Activated CD4-positive, alpha-beta T cell treated with anti-CD3 and anti-CD28 coated beads for 24 hours (primary cell): Measurements from ENCODE around the gene SAPCD2.

ENCODE experiments used
- DNase-seq, 2 donors: peaks; one replicate each; pipeline ENCODE4 v3.0.0-alpha.2; 2020; ENCODE audit warnings: low read depth in 2 of 2

The SAPCD2 gene

DNA sequence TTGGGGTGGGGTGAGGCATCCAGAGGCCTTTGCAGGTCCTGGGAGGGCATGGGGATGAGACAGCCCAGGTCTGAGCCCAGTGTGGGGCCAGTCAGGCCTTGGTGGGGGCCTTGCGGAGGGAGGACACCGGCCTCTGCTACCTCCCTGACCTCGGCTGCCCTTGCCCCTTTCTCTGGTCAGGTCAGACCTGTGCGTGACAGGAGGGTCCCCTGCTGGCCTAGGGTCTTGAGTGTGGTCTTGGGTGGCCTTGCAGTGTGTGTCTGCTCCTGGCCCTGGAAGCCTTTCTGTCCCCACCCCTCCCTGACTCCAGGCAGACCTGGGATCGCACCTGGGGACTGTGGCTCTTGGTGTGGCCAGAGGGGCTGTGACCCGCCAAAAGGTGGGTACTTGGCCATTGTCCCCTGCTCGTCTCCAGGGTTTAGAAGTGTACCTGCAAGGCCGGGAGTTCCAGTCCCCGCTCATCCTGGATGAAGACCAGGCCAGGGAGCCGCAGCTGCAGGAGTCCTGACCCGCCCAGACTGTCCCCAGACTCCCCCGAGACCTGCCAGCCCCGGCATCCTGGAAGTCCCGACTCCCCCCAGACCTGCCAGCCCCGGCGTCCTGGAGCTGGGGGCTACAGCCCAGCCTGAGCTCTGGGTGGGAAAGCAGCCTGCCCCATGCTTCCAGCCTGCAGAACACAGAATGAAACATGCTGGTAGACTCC is 12.0 kb upstream of the SAPCD2 start:
- no peak for DNase-seq

DNA sequence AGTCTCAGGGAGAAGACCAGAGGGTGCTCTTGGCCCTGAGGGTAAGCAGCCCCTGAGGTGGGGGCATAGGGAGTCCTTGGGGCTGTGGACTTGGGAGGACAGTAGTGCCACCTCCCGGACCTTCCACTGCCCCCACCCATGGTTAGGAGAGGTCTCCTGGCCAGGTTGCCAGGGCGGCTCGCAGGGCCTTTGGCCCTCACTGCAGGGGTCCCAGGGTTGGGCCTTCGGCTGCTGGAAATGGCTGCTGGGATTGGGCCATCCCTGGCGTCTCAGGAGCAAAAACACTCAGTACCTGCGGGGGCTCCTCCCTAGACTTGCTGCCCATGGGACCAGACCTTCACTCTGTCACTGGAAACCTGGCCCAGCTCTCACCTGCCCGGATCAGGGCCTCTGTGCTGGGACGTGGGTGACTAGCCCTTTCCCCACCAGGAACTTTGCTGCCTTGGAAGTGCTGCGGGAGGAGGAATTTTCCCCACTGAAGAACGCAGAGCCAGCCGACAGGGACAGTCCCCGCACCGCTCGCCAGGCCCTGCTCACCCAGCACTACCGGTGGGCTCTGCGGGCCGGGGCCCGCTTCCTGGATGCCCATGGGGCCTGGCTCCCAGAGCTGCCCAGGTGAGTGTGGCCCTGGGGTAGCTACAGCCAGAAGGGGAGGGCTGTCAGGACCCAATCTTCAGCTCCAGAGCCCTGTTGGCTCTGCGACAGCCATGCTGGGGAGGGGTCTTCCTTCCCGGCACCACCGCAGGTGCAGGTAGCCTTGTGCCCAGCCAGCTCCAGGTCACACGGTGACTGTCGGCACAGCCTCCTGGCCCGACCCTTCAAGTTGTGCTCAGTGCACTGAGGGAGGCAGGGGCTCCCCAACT is 10.1 kb upstream of the SAPCD2 start:
- DNase-seq, result no peak

DNA sequence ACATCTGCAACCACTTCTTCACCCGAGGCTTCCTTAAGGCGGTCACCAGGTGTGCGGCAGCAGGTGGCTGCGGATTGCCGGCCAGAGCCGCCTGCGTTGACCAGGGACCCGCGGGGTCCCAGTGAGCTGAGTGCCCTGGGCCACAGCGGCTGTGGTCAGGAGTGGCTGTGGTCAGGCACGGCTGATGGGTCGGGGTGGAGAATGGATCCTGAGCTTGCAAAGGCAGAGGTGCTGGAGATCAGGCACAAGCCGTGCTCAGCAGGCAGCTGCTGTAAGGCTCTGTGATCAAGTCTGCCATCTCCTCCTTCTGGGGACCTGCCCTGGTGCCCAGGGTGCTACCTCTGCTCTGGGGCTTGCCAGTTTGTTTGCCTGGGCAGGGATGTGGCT is 9.0 kb upstream of the SAPCD2 start:
- no peak for DNase-seq

DNA sequence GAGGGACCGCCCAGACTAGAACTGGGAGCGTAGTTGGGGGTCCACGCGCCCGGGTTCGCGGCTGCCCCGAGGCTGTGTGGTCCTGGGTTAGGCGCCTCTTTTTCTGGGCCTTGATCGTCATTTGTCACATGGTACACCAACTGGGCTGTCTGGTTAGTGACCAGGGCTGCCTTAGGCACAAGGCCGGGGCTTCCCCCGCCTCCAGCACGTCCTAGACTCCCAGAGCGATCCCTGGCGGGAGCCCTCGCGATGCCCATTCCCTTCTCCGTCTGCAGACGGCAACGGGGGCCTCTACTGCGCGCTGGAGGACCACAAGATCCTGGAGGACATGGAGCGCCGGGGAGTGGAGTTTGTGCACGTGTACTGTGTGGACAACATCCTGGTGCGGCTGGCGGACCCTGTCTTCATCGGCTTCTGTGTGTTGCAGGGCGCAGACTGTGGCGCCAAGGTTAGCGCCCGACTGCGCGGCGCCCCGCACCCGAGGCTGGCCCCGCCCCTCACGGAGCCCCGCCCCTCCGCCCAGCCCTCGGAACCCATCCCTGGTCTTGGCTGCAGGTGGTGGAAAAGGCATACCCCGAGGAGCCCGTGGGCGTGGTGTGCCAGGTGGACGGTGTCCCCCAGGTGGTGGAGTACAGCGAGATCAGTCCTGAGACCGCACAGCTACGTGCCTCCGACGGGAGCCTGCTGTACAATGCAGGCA is 8.5 kb upstream of the SAPCD2 start:
- DNase-seq, result no peak

DNA sequence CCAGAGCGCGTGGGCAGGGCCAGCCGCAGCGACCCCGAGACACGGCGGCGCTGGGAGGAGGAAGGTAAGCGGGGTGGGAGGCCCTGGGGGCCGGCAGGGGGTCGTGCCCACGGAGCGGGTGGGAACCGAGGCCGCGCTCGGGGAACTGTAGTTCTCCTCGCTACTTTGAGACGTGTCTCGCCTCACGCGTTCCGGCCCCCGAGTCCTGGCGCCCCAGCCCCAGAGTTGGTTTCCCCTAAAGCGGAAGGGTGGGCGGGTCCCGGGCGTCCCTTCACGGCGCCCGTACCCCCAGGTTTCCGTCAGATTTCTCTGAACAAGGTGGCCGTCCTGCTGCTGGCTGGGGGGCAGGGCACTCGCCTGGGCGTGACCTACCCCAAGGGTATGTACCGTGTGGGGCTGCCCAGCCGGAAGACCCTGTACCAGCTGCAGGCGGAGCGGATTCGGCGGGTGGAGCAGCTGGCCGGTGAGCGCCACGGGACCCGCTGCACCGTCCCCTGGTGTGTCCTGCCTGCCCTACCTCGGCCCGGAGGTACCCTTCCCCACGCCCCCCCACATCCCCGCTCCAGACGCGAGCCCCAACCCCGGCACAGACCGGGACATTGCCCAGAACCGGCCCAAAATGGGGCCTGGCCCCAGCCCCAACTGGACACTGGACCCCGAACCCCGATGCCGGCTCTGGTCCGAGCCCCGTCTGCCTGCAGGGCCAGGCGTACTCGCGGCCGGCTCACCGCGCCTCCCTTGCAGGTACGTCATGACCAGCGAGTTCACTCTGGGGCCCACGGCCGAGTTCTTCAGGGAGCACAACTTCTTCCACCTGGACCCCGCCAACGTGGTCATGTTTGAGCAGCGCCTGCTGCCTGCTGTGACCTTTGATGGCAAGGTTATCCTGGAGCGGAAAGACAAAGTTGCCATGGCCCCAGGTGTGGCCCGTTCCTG is 7.7 kb upstream of the SAPCD2 start:
- DNase-seq, result peak in 1 of 2 donors; percentile 31

DNA sequence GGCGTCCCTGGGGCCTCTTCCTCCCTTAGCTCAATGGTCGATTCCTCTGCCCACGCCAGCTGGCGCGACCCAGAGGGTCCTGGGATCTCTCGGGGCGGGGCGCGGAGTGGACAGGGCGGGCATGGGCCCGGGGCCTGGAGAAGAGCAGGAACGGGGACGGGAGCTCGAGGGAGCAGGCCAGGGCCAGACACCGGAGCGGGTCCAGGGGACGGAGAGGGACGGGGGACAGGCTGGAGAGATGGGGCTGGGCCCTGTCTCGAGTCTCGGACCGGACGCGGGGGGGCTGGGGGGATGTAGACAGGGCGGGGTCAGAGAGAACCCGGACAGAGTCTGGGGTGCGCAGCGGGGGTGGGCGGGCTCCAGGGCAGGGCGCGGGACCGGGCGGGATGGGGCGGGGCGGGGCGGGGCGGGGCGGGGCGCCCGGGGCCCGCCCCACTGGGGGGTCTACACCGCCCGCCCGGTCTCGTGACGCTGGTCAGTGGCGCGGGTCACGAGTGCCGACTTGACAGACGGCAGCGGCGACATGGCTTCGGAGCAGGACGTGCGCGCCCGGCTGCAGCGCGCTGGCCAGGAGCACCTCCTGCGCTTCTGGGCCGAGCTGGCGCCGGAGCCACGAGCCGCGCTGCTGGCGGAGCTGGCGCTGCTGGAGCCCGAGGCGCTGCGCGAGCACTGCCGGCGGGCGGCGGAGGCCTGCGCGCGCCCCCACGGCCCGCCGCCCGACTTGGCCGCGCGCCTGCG is 6.8 kb upstream of the SAPCD2 start, which contains the start of gene UAP1L1:
UAP1L1 (plus strand) TSS at position 508 of the 738 bp plus-strand sequence; CDS start at position 524, 16 bp downstream.
- DNase-seq, result peak in 1 of 2 donors; percentile 37

DNA sequence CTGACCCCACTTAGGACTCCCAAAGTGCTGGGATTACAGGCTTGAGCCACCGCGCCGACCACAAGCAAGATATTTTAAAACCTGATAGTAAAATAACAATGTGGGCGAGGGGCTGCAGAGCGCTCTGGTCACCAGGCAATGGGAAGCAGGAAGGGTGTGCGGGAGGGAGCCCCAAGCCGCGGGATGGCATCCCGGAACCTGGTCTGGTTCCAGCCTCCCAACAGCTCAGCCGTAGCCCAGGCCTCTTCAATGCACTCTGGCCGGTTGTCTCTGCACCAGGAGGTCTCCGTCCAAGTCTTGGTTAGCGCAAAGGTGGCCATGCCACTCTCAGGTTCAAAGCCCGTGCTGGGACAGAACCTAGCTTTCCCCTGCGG is 6.3 kb upstream of the SAPCD2 start:
- DNase-seq, result no peak

DNA sequence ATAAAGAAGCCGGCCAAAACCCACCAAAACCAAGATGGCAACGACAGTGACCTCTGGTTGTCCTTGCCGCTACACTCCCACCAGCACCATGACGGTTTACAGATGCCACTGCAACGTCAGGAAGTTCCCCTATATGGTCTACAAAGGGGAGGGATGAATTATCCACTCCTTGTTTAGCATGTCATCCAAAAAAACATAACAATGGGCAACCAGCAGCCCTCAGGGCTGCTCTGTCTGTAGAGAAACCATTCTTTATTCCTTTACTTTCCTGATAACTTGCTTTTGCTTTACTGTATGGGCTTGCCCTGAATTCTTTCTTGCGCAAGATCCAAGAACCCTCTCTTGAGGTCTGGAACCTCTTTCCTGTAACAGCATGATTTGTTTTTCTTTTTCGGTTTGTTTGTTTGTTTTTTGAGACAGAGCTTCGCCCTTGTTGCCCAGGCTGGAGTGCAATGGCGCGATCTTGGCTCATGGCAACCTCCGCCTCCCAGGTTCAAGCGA is 5.0 kb upstream of the SAPCD2 start:
- DNase-seq, result no peak

DNA sequence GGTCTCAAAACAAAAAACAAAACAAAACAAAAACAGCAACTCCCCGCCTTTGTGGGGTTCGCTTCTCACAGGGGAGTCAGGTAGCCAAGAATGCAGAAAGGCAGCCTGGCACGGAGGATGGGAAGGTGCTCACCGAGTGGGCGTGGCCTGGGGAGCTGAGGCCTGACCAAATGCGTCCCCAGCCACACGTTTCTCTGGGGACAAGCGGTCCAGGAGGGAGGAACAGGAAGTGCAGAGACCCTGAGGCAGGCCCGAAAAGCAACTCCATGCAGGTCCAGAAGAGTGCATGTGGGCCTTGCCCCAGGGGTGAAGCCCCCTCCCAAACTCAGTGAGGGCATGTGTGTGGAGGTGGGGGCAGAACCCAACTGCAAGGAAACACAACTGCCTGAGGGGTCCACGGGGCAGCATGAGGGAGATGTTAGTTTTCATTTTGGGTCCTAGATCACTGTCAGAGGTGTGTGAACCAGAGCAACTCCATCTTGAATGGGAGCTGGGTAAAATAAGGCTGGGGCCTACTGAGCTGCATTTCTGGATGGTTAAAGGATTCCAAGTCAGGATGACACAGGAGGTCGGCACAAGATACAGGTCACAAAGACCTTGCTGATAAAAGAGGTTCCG is 4.4 kb upstream of the SAPCD2 start:
- DNase-seq, result no peak

DNA sequence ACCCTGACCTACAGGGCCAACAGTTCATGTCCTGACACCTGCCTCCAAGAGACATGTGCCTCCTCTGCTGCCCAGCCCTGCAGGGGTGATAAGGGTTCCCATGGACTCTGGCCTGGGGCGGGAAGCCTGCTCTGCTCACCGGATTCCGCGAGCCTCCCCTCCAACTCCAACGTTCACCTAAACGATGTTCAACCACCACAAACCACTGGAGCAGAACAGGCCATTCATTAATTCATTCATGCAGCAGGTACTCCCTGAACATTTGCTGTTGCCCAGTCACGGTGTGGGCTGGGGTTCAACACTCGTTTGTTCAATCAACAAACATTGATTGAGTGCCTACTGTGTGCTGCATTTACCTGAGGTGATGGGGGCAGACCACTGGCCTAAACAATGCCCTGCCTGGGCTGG is 3.6 kb upstream of the SAPCD2 start:
- DNase-seq, result no peak

DNA sequence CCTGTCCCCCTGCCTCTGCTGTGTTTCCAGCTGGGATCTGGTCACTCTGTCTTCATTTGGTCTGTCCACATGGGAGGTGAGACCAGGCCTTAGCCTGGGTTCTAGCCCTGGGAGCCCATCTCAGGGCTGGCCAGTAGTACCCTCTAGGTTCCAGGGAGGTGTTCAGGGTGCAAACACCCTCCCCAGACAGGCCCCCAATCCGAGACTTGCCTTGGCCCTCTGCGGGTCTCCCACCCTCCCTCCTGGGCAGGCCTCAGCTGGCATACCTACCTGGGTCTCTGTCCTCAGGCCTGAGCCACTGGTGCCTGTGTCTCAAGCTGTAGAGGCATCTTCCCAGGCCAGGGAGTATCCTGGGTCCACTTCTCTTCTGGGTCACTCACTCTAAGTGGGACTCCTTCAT is 925 bp upstream of the SAPCD2 start:
- DNase-seq, result no peak

DNA sequence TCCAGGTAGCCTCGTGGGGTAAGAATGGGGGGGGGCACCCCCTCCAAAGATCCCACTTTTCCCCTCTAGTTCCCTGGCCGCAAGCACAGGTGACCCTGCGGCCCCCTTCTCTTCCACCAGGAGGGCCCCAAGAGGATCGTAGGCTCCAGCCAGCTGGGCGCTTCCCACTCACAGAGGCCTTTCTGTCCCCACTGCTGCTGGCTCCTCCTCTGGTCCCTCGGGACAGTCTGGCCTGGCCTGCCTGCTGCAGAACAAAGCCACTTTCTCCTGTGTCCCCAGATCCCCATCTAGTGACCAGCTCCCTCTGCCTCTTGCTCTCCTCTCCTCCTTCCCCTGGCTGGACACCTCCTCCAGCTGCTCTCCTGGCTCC is 534 bp upstream of the SAPCD2 start:
- DNase-seq, result no peak

DNA sequence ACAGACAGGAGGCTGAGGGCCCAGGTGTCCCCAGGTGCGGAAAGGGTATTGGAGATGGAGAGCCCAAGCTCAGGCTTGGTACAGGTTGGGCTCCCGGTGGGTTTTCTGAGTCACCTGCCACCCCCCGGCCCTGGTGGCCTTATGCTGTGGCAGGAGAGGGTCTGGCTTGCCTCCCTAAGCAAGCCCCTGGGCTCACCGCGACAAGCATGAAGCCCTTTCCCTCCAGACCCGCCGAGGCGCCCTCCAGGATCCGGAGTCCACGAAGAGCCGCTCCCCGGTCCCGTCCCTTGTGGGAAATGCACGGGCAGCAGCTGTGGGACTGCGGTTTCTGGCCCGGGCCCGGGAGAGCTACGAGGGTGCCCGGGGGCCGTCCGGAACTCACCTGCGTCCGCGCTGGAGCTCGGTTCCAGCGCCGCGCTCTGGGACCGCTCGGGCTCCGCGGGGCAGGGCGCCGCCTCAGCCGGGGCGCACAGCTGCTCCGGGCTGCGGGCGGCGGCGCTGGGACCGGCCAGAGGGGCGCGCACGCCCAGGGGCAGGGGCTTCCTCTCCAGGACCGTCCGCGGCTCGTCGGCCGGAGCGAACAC is 757 bp downstream of the SAPCD2 start:
- no peak for DNase-seq

DNA sequence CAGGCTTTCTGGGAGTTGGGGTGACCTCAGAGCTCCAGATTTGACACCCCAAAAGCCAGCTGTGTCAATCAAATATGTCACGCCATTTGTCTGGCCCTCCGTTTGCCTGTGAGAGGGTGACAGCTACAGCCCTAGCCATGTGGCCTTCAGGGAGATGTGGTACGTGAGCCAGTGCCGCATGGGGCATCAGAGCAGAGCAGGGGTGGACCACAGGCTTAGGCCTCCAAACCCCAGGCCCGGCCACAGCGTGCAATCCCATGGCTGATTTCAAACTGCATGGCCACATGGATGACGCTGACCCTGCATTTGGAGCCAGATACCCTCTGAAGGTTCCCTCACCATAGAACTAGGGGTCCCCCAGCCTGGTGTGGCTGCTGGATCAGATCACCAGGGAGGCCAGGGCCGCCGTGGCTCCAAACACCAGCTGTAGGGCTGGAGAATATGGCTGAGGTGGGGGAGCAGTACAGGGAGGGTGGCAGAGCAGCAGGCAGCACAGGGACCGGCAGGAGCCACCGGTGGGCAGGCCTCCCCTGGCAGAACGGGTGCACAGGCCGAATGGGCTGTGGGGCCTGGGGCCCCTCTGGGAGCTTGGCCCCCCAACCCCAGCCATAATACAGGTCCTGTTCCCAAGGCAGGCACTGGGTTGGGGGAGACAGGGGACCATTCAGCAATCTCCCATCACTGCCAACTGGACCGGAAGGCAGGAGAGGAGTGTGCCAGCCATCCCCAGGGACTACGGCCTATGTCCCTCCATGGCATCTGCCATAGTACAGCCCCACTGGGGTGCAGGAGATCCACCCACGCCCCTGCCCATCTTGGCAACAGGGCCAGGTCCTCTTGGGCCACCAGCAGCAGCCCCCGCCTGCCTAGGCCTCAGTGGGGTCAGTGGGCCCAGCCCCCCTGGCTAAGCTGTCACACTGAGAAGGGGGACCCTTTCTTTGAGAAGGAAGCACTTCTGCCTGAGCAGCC is 1.5 kb downstream of the SAPCD2 start:
- no peak for DNase-seq

DNA sequence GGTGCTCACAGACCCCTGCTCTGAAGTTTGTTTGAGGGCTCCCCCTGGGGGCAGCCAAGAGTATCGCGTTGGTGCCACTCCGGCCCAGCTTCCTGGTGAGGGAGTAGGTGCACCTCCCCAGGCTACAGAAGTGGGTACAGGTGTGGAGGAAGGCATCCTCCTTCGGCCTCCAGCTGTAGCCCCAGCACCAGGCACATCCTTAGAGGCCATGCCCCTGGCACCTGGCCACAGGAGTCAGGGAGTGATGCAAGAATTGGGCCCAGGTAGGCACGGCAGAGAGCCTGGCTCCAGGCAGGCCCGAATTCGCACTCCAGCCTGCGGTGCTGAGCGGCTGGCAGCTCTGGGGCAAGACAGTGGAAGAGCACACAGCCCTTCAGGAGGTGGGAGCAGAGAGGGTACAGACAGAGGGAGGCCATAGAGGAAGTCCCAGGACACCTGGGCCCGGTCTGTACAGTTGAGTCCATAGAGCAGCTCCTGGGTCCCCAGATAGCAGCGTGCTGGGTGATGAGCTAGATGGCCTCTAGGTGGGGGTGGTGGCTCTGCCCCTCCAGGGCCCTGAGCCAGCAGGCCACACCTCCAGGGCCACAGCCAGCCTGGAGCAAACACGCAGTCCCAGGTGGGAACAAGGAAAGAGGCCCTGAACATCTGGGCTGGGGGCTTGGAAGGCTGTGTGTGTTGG is 2.4 kb downstream of the SAPCD2 start:
- DNase-seq, result peak; percentile 73 to 78

DNA sequence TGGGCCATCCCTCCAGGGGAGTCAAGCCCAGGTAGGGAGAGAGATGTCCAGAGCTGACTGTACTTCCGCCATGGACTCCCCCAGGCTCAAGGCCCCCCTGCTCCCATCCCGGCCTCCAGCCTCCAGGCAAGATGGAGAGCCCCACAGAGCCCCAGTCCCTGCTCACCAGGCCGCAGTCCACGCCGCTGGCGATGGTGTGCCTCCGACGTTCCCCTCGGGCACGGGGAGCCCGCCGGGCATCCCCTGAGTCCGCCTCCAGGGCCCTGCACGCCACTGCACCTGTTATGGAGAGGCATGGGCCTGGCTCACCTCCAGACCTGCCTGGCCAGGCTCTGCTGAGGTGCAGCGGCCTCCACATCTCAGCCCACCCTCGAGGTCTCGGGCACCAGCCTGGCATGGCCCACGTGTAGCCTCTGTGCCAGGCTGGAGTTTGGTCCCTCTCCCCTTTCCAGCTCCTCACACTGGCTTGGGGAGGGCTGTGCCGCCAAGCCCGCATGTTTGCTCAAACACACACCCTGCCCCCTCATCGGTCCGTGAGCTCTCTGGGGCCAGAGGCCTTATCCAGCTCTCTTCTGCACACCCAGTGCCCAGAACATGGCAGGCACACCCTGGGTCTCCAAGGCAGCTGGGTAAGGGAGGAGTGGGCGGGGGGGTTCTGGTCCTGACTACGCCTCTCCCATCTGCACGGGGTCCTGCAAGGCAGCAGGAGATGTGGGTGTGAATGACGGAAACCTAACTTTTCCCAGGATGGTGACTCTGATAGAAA is 4.1 kb downstream of the SAPCD2 start:
- no peak for DNase-seq

DNA sequence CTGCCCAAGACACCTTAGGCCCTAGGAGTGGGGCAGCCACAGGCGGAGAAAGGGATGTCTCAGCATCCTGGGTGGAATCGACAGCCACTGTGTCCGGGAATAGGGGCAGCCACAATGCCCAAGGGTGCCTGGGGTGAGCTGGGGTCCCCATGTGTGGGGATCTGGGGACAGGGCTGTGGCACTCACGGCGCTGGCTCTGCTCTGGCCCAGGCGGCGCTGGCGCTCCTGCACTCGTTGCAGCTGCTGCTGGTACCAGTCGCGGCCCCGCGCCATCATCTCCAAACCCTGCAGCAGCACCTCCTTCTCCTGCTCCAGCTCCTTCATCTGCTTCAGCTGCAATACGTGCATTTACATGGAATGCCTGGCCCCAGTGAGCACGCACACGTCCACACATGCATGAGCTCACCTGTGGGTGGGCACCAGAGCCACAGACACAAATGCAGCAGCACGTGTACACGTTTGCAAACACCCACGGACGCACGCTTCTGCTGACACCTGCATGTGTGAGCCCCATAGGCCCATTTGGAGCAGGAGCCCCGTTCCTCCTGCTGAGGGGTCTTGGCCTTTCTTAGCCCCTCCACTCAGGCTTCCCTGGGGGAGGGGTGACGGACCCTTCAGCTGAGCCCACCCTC is 4.9 kb downstream of the SAPCD2 start:
- no peak for DNase-seq
